GM19395 (cell line): ENCODE results near the gene EFCAB5.
"Not testable (repeated sequence)": the region's sequence is repeated elsewhere in the genome, so short reads cannot be mapped to it uniquely, and the experiment has no call there.

Source experiments
- ATAC-seq: cut with Tn5 transposase; IDR thresholded peaks from one replicate; pipeline ENCODE4 v1.9.1; 2021; ENCODE audit warnings: mild to moderate bottlenecking, moderate library complexity; ENCODE audit not compliant: unreplicated experiment

Gene EFCAB5

DNA sequence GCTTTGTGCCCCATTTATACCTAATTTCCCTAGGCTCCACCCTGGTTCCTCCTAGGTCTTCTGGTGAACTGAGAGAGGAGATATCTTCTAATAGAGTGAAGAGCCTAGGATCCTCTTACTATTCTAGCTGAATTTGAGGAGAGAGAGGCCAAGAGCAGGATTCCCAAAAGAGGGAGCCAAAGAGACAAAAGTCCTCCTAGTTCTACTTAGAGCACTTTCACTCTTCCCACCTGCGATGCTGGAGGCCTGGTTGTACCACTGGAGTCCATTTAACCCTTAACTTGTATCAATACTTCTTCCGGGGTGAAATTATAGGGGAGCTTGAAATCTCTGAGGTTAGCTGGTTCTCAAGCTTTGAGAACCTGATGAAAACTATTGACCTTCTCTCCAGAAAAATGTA, 8.1 kb upstream of the EFCAB5 start:
- ATAC-seq, result no peak

DNA sequence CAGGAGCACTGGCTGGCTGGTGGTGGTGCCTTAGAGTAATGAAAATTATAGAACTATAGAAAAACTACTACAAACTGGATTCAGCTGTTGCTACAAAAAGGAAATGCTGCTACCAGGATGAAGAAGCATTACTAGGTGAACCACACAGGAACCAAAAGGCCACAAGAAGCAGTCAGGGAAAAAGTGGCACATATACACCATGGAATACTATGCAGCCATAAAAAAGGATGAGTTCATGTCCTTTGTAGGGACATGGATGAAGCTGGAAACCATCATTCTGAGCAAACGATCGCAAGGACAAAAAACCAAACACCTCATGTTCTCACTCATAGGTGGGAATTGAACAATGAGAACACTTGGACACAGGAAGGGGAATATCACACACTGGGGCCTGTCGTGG, 5.5 kb upstream of the EFCAB5 start:
- not testable (repeated sequence) for ATAC-seq

DNA sequence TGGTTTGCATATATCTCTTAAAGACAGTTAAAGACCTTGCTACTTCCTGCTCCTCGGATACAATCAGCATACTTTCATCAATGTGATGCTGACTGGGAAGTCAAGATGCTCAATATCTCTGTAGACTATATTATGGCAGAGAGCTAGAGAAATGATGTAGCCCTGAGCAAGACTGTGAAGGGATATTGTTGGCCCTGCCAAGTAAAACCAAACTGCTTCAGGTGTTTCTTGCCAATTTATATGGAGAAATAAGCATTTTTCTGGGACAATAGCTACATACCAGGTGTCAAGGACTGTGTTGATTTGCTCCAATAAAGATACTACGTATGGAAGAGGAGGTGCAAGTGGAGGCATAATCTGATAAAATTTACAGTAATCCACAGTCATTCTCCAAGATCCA, 4.7 kb upstream of the EFCAB5 start:
- ATAC-seq, result no peak

DNA sequence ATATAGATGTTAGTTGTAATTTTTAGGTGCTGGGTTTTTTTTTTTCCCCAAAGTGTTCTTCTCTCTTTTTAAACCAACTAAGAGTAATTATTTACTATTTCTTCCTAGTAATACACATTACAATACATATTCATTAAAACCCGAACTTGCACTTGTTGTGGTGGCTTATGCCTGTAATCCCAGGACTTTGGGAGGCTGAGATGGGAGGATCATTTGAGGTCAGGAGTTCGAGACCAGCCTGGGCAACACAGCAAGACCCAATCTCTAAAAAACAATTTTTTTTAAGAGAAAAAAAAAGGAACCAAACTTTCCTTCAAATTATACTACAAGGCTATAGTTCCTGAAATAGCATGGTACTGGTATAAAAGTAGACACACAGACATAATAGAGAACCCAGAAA, 3.8 kb downstream of the EFCAB5 start:
- ATAC-seq, result no peak

DNA sequence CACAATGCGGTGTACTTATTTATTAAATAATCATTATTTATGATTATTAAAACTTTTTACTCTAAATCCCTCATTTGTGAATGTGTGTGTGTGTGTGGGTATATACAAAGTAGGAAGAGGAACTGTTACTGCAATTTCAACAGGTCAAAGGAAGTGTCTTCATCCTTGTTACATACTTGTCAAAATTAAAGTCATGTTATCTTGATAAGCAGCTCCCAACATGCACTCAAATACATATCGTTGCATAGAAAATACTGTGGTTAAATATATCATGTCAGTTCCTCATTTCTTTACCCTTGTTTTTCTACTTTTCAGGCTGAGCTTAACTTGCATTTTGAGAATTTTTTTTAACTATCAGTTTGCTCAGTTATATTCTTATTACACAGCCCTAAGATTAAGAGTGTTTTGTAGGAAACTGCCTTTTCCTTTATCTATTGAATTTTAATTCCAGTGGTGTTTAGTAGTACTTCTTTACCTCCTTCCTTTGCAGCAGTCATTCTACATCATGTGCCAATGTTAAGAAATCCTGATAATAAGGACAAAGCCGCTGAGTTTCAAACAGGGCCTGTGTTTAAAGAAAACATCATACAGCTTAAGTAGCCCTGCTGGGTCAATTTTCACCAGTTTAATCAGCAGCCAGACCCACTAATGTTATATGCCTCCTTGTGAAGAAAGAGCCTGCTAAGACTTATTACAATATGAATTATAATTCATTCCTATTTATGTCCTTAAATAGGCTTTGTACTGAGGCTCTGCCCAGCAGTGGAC, 7.2 kb downstream of the EFCAB5 start:
- ATAC-seq, result no peak

DNA sequence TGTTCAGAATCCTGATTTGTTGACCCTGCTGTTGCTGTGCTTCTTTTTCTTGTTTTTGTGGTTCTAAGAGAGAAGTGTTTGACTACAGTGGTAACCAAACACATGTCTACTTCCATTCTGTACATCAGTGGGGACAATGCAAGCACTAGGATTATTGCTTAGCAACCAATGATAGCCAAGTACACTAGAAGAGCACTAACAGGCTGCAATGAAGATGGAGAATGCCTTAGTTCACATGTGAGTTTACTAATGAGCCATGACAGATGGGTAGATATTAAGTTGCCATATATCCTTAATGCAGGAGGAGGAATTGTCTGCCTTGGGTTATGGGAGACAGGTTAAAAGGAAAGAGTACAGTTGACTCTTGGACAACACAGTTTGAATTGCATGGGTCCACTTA, 8.3 kb downstream of the EFCAB5 start:
- no peak for ATAC-seq

DNA sequence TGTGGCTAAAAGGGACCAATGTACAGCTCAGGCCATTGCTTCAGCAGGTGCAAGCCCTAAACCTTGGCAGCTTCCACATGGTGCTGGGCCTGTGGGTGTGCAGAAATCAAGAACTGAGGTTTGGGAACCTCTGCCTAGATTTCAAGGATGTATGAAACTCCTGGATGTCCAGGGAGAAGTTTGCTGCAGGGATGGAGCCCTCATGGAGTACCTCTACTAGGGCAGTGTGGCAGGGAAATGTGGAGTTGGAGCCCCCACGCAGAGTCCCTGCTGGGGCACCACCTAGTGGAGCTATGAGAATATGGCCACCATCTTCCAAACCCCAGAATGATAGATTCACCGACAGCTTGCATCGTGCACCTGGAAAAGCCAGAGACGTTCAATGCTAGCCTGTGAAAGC, 13.0 kb downstream of the EFCAB5 start:
- ATAC-seq, result no peak

DNA sequence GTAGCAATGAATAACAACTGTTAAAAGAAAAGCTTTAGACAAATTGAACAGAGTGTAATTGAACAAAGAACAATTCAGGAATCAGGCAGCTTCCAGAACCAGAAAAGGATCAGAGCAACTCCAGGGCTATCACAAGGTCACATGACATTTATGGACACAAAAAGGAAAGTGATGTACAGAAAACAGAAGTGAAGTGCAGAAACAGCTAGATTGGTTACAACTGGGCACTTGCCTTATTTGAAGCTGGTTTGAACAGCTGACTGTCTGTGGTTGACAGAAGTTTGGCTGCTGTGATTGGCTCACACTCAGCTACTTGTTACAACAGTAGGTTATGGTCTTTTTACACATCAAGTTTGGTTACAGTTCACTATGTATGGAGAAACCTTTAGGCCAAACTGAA, 14.8 kb downstream of the EFCAB5 start:
- ATAC-seq, result no peak

DNA sequence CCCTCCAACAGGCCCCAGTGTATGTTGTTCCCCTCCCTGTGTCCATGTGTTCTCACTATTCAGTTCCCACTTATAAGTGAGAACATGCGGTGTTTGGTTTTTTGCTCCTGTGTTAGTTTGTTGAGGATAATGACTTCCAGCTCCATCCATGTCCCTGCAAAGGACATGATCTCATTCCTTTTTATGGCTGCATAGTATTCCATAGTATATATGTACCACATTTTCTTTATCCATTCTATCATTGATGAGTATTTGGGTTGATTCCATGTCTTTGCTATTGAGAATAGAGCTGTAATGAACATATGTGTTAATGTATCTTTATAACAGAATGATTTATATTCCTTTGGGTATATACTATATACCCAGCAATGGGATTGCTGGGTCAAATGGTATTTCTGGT, 16.1 kb downstream of the EFCAB5 start:
- not testable (repeated sequence) for ATAC-seq

DNA sequence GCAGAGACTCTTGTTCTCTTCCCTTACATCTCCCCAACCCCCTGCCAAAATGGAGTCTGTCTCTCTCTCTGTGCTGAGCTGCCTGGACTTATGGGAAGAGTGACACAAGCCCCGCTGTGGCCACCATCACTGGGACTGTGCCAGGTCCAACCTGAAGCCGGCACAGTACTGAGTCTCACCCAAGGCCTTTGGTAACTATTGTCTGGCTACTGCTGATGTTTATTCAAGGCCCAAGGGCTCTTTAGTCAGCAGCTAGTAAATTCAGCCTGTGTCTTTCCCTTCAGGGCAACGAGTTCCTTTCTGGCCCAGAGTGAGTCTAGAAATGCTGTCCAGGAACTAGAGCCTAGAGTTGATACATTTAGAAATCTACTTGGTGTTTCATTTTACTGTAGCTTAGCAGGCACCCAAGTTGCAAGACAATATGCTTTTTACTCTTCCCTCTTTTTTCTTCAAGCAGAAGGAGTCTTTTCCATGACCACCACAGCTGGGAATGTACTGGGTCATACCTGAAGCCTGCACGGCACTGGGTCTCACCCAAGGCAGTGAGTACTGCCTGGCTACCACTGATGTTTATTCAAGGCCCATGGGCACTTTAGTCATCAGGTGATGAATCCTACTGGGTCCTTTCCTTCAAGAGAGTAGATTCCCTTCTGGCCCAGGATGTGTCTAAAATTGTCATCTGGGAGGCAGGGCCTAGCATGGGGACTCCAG, 17.7 kb downstream of the EFCAB5 start:
- ATAC-seq, result no peak

DNA sequence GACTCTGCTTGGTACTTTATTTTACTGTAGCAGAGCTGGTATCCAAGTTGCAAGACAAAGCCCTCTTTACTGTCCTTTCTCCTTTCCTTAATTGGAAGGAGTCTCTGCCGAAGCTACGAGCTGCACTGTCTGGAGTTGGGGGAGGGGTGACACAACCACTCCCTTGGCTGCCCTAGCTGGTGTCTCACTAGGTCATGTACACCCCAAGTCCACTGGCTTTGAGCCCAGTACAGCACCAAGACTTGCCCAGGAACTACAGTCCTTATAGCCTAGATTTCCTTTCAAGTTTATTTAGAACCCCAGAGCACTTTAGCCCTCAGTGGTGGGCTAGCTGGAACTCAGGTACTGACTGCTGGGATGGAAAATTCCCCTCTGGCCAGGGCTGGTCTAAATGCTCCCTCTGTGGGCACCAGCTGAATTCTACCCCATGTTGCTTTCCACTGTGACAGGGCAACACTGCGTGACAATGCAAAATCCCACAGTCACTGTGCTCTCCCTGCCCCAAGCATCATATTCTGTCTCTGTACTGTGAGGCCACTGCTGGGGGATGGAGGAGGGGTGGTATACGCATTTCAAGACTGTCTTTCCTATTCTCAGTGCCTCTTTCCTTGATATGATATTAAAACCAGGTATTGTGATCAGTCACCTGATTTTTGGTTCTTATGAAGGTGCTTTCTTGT, 18.4 kb downstream of the EFCAB5 start:
- no peak for ATAC-seq

DNA sequence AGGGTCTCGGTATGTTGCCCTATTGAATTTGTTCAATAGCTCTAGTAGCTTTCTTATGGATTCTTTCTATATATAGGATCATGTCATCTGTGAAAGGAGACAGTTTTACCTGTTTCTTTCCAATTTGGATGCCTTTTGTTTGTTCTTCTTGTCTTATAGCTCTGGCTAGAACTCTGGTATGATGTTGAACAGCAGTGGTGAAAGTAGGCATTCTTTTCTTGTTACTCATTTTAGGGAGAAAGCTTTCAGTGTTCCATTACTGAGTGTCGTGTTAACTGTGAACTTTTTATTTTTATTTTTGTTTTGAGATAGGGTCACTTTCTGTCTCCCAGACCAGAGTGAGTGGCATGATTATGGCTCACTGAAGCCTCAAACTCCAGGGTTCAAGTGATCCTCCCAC, 21.2 kb downstream of the EFCAB5 start:
- no peak for ATAC-seq

DNA sequence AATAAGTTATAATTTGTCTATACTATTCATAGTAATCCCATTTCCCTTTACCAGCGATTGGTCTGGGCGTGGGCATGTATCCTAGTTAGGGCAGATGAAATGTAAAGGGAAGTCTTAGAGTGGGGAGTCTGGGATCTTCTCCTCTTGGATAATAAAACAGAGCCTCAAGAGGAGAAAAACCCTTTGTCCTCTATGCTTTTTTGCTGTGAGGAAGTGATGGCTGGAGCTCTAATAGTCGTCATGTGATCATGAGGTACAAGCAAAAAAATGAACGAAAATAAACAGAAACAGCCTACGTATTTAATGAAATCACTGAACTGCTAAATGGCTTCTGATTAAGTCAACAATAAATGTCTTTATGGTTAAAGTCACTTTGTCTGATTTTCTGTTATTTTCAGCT, 26.8 kb downstream of the EFCAB5 start:
- ATAC-seq, result no peak

DNA sequence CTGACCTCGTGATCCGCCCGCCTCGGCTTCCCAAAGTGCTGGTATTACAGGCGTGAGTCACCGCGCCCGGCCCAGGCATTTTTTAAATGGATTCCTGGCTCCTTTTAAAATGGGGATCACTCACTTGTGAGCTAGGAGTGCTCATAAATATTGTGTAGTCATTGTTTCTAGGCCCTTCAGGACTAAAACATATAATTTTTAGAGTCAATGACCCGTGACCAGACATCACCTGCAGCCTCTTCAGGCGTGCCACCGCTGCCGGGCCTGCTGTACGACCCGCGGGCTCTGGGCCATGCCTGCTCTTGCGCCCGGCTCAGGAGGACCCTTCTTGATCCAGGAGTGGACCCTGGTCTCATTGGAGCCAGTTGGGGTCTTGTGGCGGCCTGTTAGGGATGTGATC, 30.8 kb downstream of the EFCAB5 start:
- no peak for ATAC-seq

DNA sequence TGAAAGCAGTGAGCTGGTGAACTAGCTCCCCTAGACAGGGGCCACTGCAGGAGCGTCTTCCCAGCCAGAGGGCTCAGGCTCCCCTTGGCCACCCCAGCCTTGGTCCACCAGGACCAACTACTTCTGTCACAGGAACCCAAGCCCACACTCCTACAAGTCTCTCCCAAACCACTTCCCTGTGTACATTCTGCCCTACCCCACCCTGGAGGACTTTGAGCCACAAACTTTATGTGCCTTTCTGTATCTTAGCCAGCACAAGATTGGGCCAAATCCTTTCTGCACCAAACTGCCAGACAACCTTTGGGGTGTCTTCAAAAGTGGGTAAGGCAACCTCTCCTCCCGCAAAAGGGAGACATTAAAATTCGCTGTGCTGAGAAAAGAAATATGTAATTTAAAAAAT, 31.6 kb downstream of the EFCAB5 start:
- no peak for ATAC-seq

DNA sequence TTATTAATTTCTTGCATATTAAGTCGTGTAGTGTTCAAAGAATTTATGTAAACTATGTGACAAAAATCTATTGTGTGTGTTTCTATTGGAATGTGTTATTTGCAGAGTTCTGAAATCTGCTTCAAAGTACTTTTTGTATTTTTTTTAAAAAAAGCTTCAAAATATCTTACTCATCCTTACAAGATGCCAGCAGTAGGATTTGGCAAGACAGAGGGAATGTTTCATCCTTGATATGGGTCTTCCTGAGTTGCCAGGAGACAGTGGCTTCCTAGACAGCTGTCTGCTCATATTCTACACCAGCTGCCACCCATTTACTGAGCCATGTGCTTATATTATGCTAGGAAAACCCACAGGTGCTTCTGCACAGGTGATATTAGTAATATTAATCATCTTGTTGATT, 36.4 kb downstream of the EFCAB5 start:
- ATAC-seq, result no peak

DNA sequence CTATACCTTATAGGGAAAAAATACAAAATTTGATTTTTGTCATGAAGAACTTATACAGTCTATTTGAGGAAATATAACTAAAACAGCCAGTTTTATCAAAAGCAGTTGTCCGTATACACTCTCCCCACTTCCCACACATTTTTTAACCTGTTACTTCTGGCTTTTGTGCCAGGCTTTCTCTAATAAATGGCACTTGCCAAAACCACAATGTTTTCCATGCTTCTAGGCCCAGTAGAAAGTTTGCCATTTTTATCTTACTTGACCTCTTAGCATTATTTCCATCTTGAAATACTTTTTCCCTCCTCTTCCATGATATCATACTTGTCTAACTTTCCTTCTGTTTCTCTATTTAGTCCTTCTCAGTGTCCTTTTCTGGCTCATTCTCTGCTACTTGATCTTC, 38.8 kb downstream of the EFCAB5 start:
- ATAC-seq, result no peak

DNA sequence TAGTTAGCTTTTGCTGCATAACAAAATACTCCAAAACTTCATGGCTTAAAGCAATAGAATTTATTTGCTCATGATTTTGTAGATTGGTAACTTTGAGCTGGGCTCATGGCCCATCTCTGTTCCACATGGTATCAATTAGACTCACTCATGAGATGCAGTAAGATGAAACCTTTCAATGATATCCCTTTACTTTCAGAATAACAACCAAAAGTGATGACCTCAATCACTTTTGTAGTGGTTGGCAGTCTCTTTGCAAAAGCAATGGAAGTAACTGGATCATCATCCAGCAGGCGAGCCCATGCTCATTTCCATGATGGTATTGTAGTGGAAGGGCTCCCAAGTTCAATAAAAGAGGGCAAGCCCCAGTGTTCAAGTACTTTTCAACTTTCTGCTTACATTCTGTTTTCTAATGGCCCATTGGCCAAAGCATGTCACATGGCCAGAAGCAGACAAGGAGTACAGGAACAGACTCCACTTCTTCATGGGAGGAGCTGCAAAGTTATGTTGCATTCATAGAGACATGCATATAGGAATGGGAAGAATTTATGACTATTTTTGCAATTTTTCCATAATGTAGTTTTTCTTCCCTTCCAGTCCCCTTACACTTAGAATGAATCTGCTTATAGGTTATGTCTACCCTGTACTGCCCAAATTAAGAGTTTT, 41.7 kb downstream of the EFCAB5 start:
- no peak for ATAC-seq

DNA sequence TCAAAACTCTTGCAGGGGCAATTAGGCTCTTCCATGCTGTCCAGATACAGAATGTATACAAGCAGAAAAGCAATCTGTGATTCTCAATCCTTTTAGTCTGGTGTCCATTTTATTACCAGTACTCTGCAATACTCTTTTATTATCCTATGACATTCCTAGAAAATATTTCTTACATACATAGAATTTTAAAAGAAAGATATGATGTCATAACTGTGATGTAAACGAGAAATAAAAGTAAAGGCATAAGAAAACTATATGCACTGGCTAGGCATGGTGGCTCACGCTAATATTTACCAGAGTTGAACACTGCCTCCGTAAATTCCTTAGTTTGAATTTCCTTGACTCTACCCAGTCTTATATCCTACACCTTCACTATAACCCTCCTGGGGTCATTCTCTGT, 55.0 kb downstream of the EFCAB5 start:
- no peak for ATAC-seq

DNA sequence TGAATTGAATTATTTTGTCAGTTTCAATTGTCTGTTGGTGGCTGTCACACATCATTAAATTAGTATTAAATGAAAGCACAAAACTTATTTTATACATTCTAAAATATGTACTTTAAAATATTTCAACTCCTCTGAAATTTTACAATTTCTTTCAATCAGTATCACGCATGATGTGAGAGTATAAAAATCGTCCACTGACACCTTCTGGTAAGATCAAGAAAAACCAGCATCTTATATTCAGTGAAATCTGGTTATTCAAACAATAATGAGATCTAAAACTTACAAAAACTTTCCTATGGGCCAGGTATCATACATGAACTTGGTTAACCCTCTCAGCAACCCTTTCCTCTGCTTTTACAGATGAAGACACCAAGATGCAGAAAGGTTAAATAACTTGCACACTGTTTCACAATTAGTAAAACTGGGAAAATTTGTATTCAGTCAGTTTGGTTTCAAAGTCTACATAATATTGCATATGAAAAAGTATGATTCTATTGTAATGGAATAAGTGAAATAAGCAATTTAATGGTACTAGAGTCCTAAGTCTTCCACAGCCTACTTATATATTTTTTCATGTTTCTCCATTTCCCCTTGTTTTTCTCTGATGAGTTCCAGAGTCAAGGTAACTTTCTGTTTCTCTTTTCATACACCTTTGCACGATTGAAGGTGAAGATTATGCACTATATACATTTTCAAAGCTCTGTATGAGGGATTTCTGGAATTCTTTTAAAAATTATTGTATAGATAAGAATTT, 58.7 kb downstream of the EFCAB5 start:
- ATAC-seq, result no peak

DNA sequence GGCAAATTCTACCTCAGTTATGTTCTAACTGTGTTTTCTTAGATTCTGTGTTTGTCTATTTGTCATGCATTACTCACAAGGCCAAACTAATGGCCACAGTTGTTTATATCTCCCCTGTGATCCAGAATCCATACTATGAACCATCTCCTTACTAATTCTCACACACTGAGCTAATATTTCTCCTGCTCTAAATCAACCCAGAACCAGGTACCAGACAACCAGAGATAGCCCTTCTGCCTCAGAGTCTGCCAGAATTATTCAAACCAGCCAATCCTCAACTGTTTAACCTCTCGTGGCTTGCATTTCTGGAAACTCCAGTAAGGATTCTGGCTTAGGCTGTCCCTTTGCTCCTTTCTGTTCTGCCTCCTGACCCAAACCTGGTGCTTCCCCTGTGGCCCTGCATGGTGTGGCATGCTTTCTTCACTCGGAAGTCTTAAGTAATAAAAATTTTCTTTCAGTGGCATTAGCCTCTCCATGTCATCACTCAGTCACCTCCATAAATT, 59.4 kb downstream of the EFCAB5 start:
- ATAC-seq, result no peak
